Activated naive CD4-positive, alpha-beta T cell treated with anti-CD3 and anti-CD28 coated beads, Interleukin-2, amount 50 U/mL, for 24 hours (primary cell): Measurements from ENCODE around the gene SULT4A1.

Experiments used
- H3K27ac Mint-ChIP-seq: one replicate; pipeline ENCODE4 v1.8.0; 2021; ENCODE audit warnings: mild to moderate bottlenecking, mixed read lengths
- H3K27me3 Mint-ChIP-seq: one replicate; pipeline ENCODE4 v1.8.0; 2021; ENCODE audit warnings: mixed read lengths
- H3K36me3 Mint-ChIP-seq: one replicate; pipeline ENCODE4 v1.8.0; 2021; ENCODE audit warnings: mixed read lengths
- H3K4me1 Mint-ChIP-seq: one replicate; pipeline ENCODE4 v1.8.0; 2021; ENCODE audit warnings: mixed read lengths
- H3K4me3 Mint-ChIP-seq: one replicate; pipeline ENCODE4 v1.8.0; 2021; ENCODE audit warnings: mild to moderate bottlenecking, mixed read lengths
- H3K9me3 Mint-ChIP-seq: one replicate; pipeline ENCODE4 v1.8.0; 2021; ENCODE audit warnings: mixed read lengths

Gene SULT4A1

DNA sequence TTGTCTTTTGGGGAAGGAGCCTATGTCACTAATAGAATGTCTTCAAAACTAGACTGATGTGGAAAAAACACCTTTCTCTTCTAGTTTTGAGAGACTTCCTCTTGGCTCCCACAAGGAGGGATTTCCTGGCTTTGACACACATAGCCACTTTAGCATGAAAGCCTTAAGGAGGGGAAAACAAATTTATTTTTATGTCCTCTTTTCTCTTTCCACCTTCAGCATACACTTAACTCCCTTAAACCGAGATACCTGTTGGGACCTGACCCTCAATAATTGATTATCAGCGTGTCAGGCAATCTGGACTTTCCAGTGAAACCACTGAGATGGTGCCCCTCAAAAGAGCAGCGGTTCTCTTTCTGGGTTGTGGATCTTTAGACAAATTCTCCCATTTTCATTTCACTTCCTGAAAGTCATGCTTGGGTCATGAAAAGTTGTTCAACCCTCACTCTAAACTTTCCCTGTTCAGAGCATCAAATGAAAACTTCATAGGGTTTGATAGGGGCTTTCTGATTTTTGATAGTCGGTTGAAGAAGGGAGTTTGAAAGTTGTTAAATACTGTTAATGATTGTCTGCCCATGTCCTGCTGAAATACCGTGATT lies 59.3 kb downstream of the SULT4A1 start:
- Mint-ChIP-seq H3K4me3 (no peak overlapping the region), H3K9me3 (peaks cover 13% of the 10 kb centered on the region), H3K27me3 (peaks cover 8% of the 10 kb centered on the region), H3K4me1 (no peaks in the 10 kb centered on the region), H3K36me3 (peaks cover 8% of the 10 kb centered on the region), H3K27ac (no peak overlapping the region)

DNA sequence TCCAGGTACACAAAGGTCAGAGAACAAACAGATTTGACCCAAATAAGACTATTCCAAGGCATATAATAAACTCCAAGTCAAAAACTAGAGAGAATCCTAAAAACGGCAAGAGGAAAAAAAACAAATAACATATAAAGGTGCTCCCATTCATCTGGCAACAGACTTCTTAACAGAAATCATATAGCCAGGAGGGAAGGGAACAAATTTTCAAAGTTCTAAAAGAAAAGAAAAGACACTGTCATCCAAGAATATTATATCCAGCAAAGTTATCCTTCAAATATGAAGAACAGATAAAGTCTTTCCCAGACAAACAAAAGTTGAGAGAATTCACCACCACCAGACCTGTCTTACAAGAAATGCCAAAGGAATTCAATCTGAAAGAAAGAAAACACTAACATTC lies 61.3 kb downstream of the SULT4A1 start:
- no peak overlapping the region for H3K4me3 Mint-ChIP-seq
- peaks cover 13% of the 10 kb centered on the region for H3K9me3 Mint-ChIP-seq
- H3K36me3 Mint-ChIP-seq: peaks cover 8% of the 10 kb centered on the region
- peaks cover 8% of the 10 kb centered on the region for H3K27me3 Mint-ChIP-seq
- no peaks in the 10 kb centered on the region for H3K4me1 Mint-ChIP-seq
- H3K27ac Mint-ChIP-seq: no peak overlapping the region

GRCh38 chr22:43798492-43798891 lies 63.8 kb downstream of the SULT4A1 start:
- Mint-ChIP-seq H3K27ac (peak overlapping the region; percentile 4), H3K4me3 (no peak overlapping the region), H3K27me3 (peaks cover 5% of the 10 kb centered on the region), H3K9me3 (peaks cover 13% of the 10 kb centered on the region), H3K4me1 (no peaks in the 10 kb centered on the region), H3K36me3 (peaks cover 8% of the 10 kb centered on the region)

GRCh38 chr22:43796567-43796966 lies 65.7 kb downstream of the SULT4A1 start:
- peaks cover 13% of the 10 kb centered on the region for H3K9me3 Mint-ChIP-seq
- H3K27me3 Mint-ChIP-seq: peaks cover 4% of the 10 kb centered on the region
- no peak overlapping the region for H3K27ac Mint-ChIP-seq
- H3K36me3 Mint-ChIP-seq: peaks cover 8% of the 10 kb centered on the region
- H3K4me3 Mint-ChIP-seq: no peak overlapping the region
- no peaks in the 10 kb centered on the region for H3K4me1 Mint-ChIP-seq

- peaks cover under 1% of the 10 kb centered on the region for H3K9me3 Mint-ChIP-seq
- peaks cover 1% of the 10 kb centered on the region for H3K27me3 Mint-ChIP-seq
- no peak overlapping the region for H3K27ac Mint-ChIP-seq
- no peaks in the 10 kb centered on the region for H3K4me1 Mint-ChIP-seq
- peaks cover 2% of the 10 kb centered on the region for H3K36me3 Mint-ChIP-seq
- no peak overlapping the region for H3K4me3 Mint-ChIP-seq
Observed at GRCh38 chr22:43795320-43795719, 67.0 kb downstream of the SULT4A1 start.

GRCh38 chr22:43792905-43793304 lies 69.4 kb downstream of the SULT4A1 start:
- no peaks in the 10 kb centered on the region for H3K9me3 Mint-ChIP-seq
- H3K36me3 Mint-ChIP-seq: no peaks in the 10 kb centered on the region
- no peak overlapping the region for H3K27ac Mint-ChIP-seq
- peaks cover 2% of the 10 kb centered on the region for H3K27me3 Mint-ChIP-seq
- no peaks in the 10 kb centered on the region for H3K4me1 Mint-ChIP-seq
- H3K4me3 Mint-ChIP-seq: no peak overlapping the region

DNA sequence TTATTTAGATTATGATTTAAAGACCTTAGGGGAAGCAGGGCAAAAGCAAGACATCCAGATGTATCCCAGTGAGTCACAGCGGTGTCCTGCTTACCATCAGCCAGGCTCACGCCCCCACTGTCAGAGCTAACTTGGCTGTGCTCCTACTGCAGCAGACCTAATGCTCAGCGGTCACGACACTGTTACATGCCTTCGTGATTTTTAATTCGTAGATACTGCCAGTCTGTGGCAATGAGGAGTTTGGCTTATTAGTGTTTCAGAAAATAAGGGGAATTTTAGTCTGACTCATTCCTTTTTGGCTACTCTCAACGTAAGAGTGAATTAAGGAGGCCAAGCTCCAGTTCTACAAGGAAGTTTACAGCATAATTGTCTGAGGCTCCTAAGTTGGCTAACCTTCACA lies 72.9 kb downstream of the SULT4A1 start:
- peaks cover 8% of the 10 kb centered on the region for H3K27me3 Mint-ChIP-seq
- no peak overlapping the region for H3K27ac Mint-ChIP-seq
- H3K4me1 Mint-ChIP-seq: no peaks in the 10 kb centered on the region
- H3K36me3 Mint-ChIP-seq: no peaks in the 10 kb centered on the region
- H3K9me3 Mint-ChIP-seq: no peaks in the 10 kb centered on the region
- no peak overlapping the region for H3K4me3 Mint-ChIP-seq

DNA sequence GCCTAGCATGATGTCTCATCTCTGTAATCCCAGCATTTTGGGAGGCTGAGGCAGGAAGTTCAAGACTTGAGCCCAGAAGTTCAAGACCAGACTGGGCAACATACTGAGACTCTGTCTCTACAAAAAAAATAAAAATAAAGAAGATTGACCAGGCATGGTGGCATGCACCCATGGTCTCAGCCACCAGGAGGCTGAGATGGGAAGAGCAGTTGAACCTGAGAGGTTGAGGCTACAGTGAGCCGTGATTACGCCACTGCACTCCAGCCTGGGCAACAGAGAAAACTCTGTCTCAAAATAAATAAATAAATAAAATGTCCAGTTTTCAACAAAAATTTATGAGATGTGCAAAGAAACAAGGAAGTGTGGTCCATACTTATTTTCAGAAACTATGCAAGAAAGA lies 78.5 kb downstream of the SULT4A1 start:
- no peak overlapping the region for H3K27ac Mint-ChIP-seq
- no peak overlapping the region for H3K4me3 Mint-ChIP-seq
- no peaks in the 10 kb centered on the region for H3K9me3 Mint-ChIP-seq
- H3K4me1 Mint-ChIP-seq: no peaks in the 10 kb centered on the region
- no peaks in the 10 kb centered on the region for H3K36me3 Mint-ChIP-seq
- H3K27me3 Mint-ChIP-seq: peaks cover 10% of the 10 kb centered on the region

DNA sequence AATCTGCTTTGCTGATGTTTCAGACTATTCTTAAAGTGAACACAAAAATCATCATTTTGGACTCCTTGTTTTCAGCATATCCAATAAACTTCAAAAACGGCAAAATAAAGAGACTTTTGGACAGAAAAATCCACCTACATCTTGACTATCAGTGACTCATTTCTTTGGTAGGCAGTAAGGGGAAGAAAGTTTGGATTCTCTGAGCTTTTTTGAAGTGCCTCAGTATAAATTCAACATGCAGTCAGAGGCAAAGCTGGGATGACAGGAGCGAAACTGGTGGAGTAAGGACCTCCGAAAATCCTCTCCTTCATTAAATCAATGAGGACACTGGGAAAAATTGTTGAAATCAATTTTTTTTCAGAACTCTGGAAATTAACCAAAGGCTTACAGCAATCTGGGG lies 79.9 kb downstream of the SULT4A1 start:
- no peaks in the 10 kb centered on the region for H3K9me3 Mint-ChIP-seq
- H3K27me3 Mint-ChIP-seq: peaks cover 8% of the 10 kb centered on the region
- no peaks in the 10 kb centered on the region for H3K36me3 Mint-ChIP-seq
- no peak overlapping the region for H3K27ac Mint-ChIP-seq
- H3K4me1 Mint-ChIP-seq: no peaks in the 10 kb centered on the region
- no peak overlapping the region for H3K4me3 Mint-ChIP-seq

GRCh38 chr22:43777286-43777685 lies 85.0 kb downstream of the SULT4A1 start:
- H3K9me3 Mint-ChIP-seq: no peaks in the 10 kb centered on the region
- peaks cover under 1% of the 10 kb centered on the region for H3K27me3 Mint-ChIP-seq
- no peak overlapping the region for H3K27ac Mint-ChIP-seq
- no peaks in the 10 kb centered on the region for H3K36me3 Mint-ChIP-seq
- no peaks in the 10 kb centered on the region for H3K4me1 Mint-ChIP-seq
- no peak overlapping the region for H3K4me3 Mint-ChIP-seq

GRCh38 chr22:43776081-43776670 lies 86.1 kb downstream of the SULT4A1 start:
- H3K4me3 Mint-ChIP-seq: no peak overlapping the region
- H3K4me1 Mint-ChIP-seq: no peaks in the 10 kb centered on the region
- no peaks in the 10 kb centered on the region for H3K27me3 Mint-ChIP-seq
- no peak overlapping the region for H3K27ac Mint-ChIP-seq
- no peaks in the 10 kb centered on the region for H3K9me3 Mint-ChIP-seq
- no peaks in the 10 kb centered on the region for H3K36me3 Mint-ChIP-seq
